ENCODE data around the gene COPZ1.

GRCh38 chr12:54393743-54394142, 68.8 kb downstream of the COPZ1 start:
- no peak for TF ChIP-seq POLR2AphosphoS5 (IDR thresholded peaks at IDR 0.05)
- TF ChIP-seq, protein P1, sequence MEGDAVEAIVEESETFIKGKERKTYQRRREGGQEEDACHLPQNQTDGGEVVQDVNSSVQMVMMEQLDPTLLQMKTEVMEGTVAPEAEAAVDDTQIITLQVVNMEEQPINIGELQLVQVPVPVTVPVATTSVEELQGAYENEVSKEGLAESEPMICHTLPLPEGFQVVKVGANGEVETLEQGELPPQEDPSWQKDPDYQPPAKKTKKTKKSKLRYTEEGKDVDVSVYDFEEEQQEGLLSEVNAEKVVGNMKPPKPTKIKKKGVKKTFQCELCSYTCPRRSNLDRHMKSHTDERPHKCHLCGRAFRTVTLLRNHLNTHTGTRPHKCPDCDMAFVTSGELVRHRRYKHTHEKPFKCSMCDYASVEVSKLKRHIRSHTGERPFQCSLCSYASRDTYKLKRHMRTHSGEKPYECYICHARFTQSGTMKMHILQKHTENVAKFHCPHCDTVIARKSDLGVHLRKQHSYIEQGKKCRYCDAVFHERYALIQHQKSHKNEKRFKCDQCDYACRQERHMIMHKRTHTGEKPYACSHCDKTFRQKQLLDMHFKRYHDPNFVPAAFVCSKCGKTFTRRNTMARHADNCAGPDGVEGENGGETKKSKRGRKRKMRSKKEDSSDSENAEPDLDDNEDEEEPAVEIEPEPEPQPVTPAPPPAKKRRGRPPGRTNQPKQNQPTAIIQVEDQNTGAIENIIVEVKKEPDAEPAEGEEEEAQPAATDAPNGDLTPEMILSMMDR (IDR thresholded peaks at IDR 0.05) = no peak

Data from breast epithelium (tissue), 3 donors.